HCT116 (cell line): ENCODE results near the gene HPCAL1.

Source experiments
- ATF3 ChIP-seq: IDR thresholded peaks from 2 replicates; pipeline ENCODE4 v1.6.1; 2012
- CEBPB ChIP-seq: IDR thresholded peaks from 2 replicates; pipeline ENCODE4 v1.6.1; 2012; ENCODE audit warnings: low read depth
- EZH2 ChIP-seq: fragments of 200-600 bp; sonication (generic); IDR thresholded peaks from 2 replicates; pipeline ENCODE4 v1.6.1; 2017; ENCODE audit warnings: antibody characterized with exemption, mixed run types
- JUND ChIP-seq: IDR thresholded peaks from 2 replicates; pipeline ENCODE4 v1.6.1; 2012
- MAX ChIP-seq: IDR thresholded peaks from 2 replicates; pipeline ENCODE4 v1.6.1; 2012
- POLR2A ChIP-seq: IDR thresholded peaks from 2 replicates; pipeline ENCODE4 v1.7.0; 2011; ENCODE audit warnings: borderline replicate concordance; ENCODE audit not compliant: insufficient read depth, insufficient read length; ENCODE audit errors: extremely low read depth
- POLR2AphosphoS5 ChIP-seq: IDR thresholded peaks from 2 replicates; pipeline ENCODE4 v1.6.1; 2011; ENCODE audit warnings: mild to moderate bottlenecking, low read depth, low read length, moderate library complexity
- ZFX ChIP-seq: fragments of 450-650 bp; IDR thresholded peaks from 2 replicates; pipeline ENCODE4 v1.6.1; 2017

GRCh38 chr2:10288606-10289005 is 14.1 kb upstream of the HPCAL1 start:
- TF ChIP-seq CEBPB (no peak), POLR2A (no peak), ZFX (no peak), EZH2 (no peak), ATF3 (no peak), JUND (no peak), POLR2AphosphoS5 (no peak), MAX (no peak)
